ENCODE data around the gene ZFAND3. TPM values are rescaled to one million over a fixed set of nuclear protein-coding genes. Genes with fewer than 3 reads are reported as not detected.

Gene ZFAND3
- total RNA-seq, 4 donors from 2014 or later, result 30.5 to 57.4 (median 53.3) TPM

GRCh38 chr6:37850260-37850659, 30.7 kb downstream of the ZFAND3 start:
- TF ChIP-seq POLR2A (IDR thresholded peaks at IDR 0.05) (no peak), CTCF (IDR thresholded peaks at IDR 0.05) (no peak)

GRCh38 chr6:37850728-37851285, 31.3 kb downstream of the ZFAND3 start:
- Histone ChIP-seq H3K27me3 (no peaks in the 10 kb centered on the region), H3K36me3 (no peaks in the 10 kb centered on the region), H3K4me1 (peaks cover 0 to 18% (median 0%) of the 10 kb centered on the region in 4 donors), H3K9me3 (no peaks in the 10 kb centered on the region), H3K4me3 (no peak overlapping the region), H3K27ac (no peak overlapping the region)
- no peak for DNase-seq
- TF ChIP-seq POLR2A (IDR thresholded peaks at IDR 0.05) (no peak), CTCF (IDR thresholded peaks at IDR 0.05) (no peak)

More at GRCh38 chr6:37850260-37850659, 30.7 kb downstream of the ZFAND3 start:
- no peaks in the 10 kb centered on the region for H3K9me3 ChIP-seq
- no peak overlapping the region for H3K4me3 ChIP-seq
- no peak overlapping the region for H3K27ac ChIP-seq
- peaks cover 0 to 19% (median 0%) of the 10 kb centered on the region in 4 donors for H3K4me1 ChIP-seq
- no peaks in the 10 kb centered on the region for H3K36me3 ChIP-seq
- H3K27me3 ChIP-seq, result no peaks in the 10 kb centered on the region
- no peak for DNase-seq

- Histone ChIP-seq H3K4me3 (no peak overlapping the region), H3K27me3 (no peaks in the 10 kb centered on the region), H3K36me3 (no peaks in the 10 kb centered on the region), H3K9me3 (no peaks in the 10 kb centered on the region), H3K4me1 (peaks cover 0 to 12% (median 0%) of the 10 kb centered on the region in 4 donors), H3K27ac (no peak overlapping the region)
- TF ChIP-seq CTCF (IDR thresholded peaks at IDR 0.05) (no peak), POLR2A (IDR thresholded peaks at IDR 0.05) (no peak)
- no peak for DNase-seq
Observed at GRCh38 chr6:37851997-37852524, 32.5 kb downstream of the ZFAND3 start.

DNA sequence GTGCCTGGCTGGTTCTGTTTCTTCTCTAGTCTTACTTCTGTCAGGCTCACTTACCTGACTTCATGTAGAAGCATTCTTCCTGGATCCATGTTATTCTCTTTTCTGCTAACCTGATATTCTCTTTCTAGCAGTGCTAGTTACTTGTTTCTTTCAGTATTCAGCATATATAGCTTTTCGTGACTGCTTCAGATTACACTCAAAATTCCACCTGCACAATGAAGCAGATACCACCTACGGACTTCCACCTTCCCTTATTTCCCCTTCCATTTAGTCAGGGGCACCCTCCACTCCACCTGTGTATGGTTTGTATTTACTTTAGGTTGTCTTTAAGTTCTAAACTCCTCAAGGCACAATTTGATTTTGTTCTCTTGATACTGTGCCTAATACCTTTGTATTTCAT, 36.8 kb downstream of the ZFAND3 start:
- Histone ChIP-seq H3K27me3 (no peaks in the 10 kb centered on the region), H3K27ac (no peak overlapping the region), H3K36me3 (no peaks in the 10 kb centered on the region), H3K9me3 (no peaks in the 10 kb centered on the region), H3K4me3 (no peak overlapping the region), H3K4me1 (no peaks in the 10 kb centered on the region)
- no peak for TF ChIP-seq POLR2A (IDR thresholded peaks at IDR 0.05)
- no peak for TF ChIP-seq CTCF (IDR thresholded peaks at IDR 0.05)
- no peak for DNase-seq

DNA sequence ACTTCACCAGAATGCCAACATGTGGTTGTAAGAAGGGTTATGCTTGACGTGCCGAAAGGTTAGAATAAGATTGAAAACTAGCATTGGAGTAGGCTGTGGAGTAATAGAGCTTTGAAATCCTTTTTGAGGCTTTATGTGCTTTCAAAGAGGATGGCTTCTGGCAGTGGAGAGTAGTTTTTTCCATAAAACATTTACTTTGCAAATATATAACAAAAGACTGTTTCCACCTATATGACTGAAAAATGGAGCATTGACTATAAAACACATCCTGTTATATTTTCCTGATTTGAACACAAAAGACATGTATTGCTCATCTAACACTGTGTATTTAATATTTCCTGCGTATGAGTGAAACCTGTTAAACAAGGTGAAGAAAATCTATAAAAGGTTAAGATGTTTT, 38.8 kb downstream of the ZFAND3 start:
- H3K27ac ChIP-seq, result no peak overlapping the region
- H3K9me3 ChIP-seq, result no peaks in the 10 kb centered on the region
- H3K36me3 ChIP-seq, result no peaks in the 10 kb centered on the region
- no peaks in the 10 kb centered on the region for H3K4me1 ChIP-seq
- no peak for DNase-seq
- no peak overlapping the region for H3K4me3 ChIP-seq
- no peaks in the 10 kb centered on the region for H3K27me3 ChIP-seq
- TF ChIP-seq POLR2A (IDR thresholded peaks at IDR 0.05) (no peak), CTCF (IDR thresholded peaks at IDR 0.05) (no peak)

Measured in Peyer's patch (tissue), 4 donors.